HEK293 (cell line): ENCODE results near the gene ITGAX.

ENCODE experiments used
- CTCF ChIA-PET: fragments of 350-600 bp; formaldehyde crosslinking; extraction: SDS; loops from one replicate; lab custom pipeline; 2021; ENCODE audit warnings: antibody characterized with exemption; lab: Yijun Ruan, JAX
- POLR2A ChIA-PET: fragments of 300-600 bp; formaldehyde crosslinking; extraction: SDS; loops from one replicate; lab custom pipeline; 2020; ENCODE audit warnings: antibody characterized with exemption, inconsistent platforms; lab: Yijun Ruan, JAX
- H3K27ac ChIP-seq: fragments of 200-500 bp; sonication (Bioruptor generic); 2 replicates; pipeline ENCODE4 v1.5.1; 2014; ENCODE audit warnings: low read depth, low read length, control low read depth, inconsistent platforms; ENCODE audit errors: extremely low read depth
- H3K36me3 ChIP-seq, 2 experiments: fragments of 200-500 bp in 1 of 2; sonication (Bioruptor generic) in 1 of 2; 1 replicate in 1 of 2; 2 replicates in 1 of 2; pipeline ENCODE4 v1.5.1; 2014 to 2017; ENCODE audit warnings: inconsistent platforms in 2 of 2, low read length in 2 of 2; ENCODE audit not compliant: control insufficient read depth in 2 of 2, insufficient read depth in 1 of 2
- H3K4me1 ChIP-seq: fragments of 200-500 bp; sonication (Bioruptor generic); 2 replicates; pipeline ENCODE4 v1.5.1; 2014; ENCODE audit warnings: mild to moderate bottlenecking, low read length, inconsistent platforms; ENCODE audit not compliant: control insufficient read depth, insufficient read depth
- H3K4me3 ChIP-seq: 2 replicates; pipeline ENCODE4 v1.5.1; 2011; ENCODE audit warnings: low read depth, mild to moderate bottlenecking, control low read depth, low read length, moderate library complexity
- H3K9me3 ChIP-seq: fragments of 200-500 bp; sonication (Bioruptor generic); 2 replicates; pipeline ENCODE4 v1.5.1; 2014; ENCODE audit warnings: low read depth, low read length, inconsistent platforms; ENCODE audit not compliant: control insufficient read depth, insufficient read depth
- HOXA7 ChIP-seq: sonication (generic); formaldehyde crosslinking; IDR thresholded peaks from 2 replicates; pipeline ENCODE4 v1.8.1; 2022; ENCODE audit warnings: missing genetic modification reagents, borderline replicate concordance
- KLF7 ChIP-seq: fragments of 450-650 bp; formaldehyde crosslinking; IDR thresholded peaks from 2 replicates; pipeline ENCODE4 v1.5.1; 2016; ENCODE audit warnings: missing biosample characterization, missing genetic modification characterization, borderline replicate concordance
- KLF9 ChIP-seq: fragments of 450-650 bp; formaldehyde crosslinking; IDR thresholded peaks from 2 replicates; pipeline ENCODE4 v1.5.1; 2016; ENCODE audit warnings: missing biosample characterization, missing genetic modification characterization, low read depth
- ZNF10 ChIP-seq: fragments of 450-650 bp; formaldehyde crosslinking; IDR thresholded peaks from 2 replicates; pipeline ENCODE4 v1.5.1; 2017; ENCODE audit warnings: missing biosample characterization, missing genetic modification characterization
- ZNF133 ChIP-seq: fragments of 450-650 bp; formaldehyde crosslinking; IDR thresholded peaks from 2 replicates; pipeline ENCODE4 v1.5.1; 2016; ENCODE audit warnings: missing biosample characterization, missing genetic modification characterization
- ZNF138 ChIP-seq: fragments of 450-650 bp; formaldehyde crosslinking; IDR thresholded peaks from 2 replicates; pipeline ENCODE4 v1.5.1; 2016; ENCODE audit warnings: missing biosample characterization, missing genetic modification characterization, borderline replicate concordance
- ZNF175 ChIP-seq: fragments of 450-650 bp; formaldehyde crosslinking; IDR thresholded peaks from 2 replicates; pipeline ENCODE4 v1.5.1; 2016; ENCODE audit warnings: missing biosample characterization, missing genetic modification characterization
- ZNF585B ChIP-seq: fragments of 450-650 bp; formaldehyde crosslinking; IDR thresholded peaks from 2 replicates; pipeline ENCODE4 v1.5.1; 2016; ENCODE audit warnings: missing biosample characterization, missing genetic modification characterization
- ZNF777 ChIP-seq: fragments of 450-650 bp; formaldehyde crosslinking; IDR thresholded peaks from 2 replicates; pipeline ENCODE4 v1.5.1; 2017; ENCODE audit warnings: missing biosample characterization, missing genetic modification characterization, borderline replicate concordance
- TF ChIP-seq, protein P1 (sequence below): fragments of 450-650 bp; formaldehyde crosslinking; conservative IDR thresholded peaks from 2 replicates; pipeline ENCODE4 v1.5.1; 2016; ENCODE audit warnings: low read depth, missing biosample characterization, missing genetic modification characterization
- TF ChIP-seq, protein P2 (sequence below): fragments of 450-650 bp; formaldehyde crosslinking; IDR thresholded peaks from 2 replicates; pipeline ENCODE4 v1.5.1; 2016; ENCODE audit warnings: missing biosample characterization, missing genetic modification characterization

The ITGAX gene

DNA sequence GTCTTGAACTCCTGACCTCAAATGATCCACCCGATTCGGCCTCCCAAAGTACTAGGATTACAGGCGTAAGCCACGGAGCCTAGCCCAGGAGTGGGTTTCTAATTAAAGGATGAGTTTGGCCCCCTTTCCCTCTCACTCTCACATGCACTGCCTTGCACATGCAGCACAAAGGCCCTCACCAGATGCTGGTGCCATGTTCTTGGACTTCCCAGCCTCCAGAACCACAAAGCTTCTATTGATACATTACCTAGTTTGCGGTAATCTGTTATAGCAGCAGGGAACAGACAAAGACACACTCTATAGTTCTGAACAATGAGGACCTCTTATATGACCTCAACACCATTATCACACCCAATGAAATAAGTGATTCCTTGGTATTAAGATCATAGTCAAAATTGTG lies 20.3 kb downstream of the ITGAX start (continued):
- TF ChIP-seq, protein P1, sequence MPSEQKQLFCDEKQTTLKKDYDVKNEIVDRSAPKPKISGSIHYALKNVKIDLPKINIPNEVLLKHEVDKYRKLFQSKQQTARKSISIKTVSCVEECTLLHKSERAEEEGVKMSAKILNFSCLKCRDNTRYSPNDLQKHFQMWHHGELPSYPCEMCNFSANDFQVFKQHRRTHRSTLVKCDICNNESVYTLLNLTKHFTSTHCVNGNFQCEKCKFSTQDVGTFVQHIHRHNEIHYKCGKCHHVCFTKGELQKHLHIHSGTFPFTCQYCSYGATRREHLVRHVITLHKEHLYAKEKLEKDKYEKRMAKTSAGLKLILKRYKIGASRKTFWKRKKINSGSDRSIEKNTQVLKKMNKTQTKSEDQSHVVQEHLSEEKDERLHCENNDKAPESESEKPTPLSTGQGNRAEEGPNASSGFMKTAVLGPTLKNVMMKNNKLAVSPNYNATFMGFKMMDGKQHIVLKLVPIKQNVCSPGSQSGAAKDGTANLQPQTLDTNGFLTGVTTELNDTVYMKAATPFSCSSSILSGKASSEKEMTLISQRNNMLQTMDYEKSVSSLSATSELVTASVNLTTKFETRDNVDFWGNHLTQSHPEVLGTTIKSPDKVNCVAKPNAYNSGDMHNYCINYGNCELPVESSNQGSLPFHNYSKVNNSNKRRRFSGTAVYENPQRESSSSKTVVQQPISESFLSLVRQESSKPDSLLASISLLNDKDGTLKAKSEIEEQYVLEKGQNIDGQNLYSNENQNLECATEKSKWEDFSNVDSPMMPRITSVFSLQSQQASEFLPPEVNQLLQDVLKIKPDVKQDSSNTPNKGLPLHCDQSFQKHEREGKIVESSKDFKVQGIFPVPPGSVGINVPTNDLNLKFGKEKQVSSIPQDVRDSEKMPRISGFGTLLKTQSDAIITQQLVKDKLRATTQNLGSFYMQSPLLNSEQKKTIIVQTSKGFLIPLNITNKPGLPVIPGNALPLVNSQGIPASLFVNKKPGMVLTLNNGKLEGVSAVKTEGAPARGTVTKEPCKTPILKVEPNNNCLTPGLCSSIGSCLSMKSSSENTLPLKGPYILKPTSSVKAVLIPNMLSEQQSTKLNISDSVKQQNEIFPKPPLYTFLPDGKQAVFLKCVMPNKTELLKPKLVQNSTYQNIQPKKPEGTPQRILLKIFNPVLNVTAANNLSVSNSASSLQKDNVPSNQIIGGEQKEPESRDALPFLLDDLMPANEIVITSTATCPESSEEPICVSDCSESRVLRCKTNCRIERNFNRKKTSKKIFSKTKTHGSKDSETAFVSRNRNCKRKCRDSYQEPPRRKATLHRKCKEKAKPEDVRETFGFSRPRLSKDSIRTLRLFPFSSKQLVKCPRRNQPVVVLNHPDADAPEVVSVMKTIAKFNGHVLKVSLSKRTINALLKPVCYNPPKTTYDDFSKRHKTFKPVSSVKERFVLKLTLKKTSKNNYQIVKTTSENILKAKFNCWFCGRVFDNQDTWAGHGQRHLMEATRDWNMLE (tag by site-specific recombination) = no peak
- TF ChIP-seq ZNF585B (tag by site-specific recombination) (no peak), ZNF10 (tag by site-specific recombination) (no peak), KLF9 (tag by site-specific recombination) (no peak), ZNF133 (no peak), ZNF777 (no peak), ZNF175 (no peak)

DNA sequence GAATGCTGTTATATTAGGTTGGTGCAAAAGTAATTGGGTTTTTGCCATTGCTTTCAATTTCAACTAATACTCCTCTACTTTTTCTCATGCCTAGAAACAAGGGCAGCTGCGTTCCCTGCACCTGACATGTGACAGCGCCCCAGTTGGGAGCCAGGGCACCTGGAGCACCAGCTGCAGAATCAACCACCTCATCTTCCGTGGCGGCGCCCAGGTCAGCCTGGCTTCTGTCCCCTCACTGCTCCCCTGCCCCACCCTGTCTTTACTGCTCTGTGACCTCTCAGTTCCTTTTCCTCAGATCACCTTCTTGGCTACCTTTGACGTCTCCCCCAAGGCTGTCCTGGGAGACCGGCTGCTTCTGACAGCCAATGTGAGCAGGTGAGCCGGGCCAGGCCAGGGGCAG lies 21.7 kb downstream of the ITGAX start:
- TF ChIP-seq, protein P2, sequence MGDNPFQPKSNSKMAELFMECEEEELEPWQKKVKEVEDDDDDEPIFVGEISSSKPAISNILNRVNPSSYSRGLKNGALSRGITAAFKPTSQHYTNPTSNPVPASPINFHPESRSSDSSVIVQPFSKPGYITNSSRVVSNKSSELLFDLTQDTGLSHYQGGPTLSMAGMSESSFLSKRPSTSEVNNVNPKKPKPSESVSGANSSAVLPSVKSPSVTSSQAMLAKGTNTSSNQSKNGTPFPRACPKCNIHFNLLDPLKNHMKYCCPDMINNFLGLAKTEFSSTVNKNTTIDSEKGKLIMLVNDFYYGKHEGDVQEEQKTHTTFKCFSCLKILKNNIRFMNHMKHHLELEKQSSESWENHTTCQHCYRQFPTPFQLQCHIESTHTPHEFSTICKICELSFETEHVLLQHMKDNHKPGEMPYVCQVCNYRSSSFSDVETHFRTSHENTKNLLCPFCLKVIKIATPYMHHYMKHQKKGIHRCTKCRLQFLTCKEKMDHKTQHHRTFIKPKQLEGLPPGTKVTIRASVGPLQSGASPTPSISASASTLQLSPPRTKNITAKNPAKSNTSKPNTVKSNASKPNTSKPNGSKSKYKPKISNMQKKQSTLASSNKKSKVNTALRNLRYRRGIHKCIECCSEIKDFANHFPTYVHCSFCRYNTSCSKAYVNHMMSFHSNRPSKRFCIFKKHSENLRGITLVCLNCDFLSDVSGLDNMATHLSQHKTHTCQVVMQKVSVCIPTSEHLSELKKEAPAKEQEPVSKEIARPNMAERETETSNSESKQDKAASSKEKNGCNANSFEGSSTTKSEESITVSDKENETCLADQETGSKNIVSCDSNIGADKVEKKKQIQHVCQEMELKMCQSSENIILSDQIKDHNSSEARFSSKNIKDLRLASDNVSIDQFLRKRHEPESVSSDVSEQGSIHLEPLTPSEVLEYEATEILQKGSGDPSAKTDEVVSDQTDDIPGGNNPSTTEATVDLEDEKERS = no peak
- TF ChIP-seq ZNF138 = no peak
- TF ChIP-seq KLF7 (tag by site-specific recombination) = no peak
- no peak for TF ChIP-seq HOXA7
- TF ChIP-seq, protein P1 (tag by site-specific recombination) = no peak
- TF ChIP-seq, all 188 proteins: peak for 0
- CTCF ChIA-PET = interaction anchor here (1.3 kb wide), 1 partner anchor 8 kb away, joined by 6 read pairs; no protein-coding TSS in a partner anchor
- H3K4me1 ChIP-seq = no peaks in the 10 kb centered on the region
- H3K36me3 ChIP-seq = no peaks in the 10 kb centered on the region
- no peak overlapping the region for H3K4me3 ChIP-seq
- POLR2A ChIA-PET = no interaction called here
- H3K27ac ChIP-seq = no peak overlapping the region
- H3K9me3 ChIP-seq = no peaks in the 10 kb centered on the region
